HG03460 (cell line): ENCODE measurements around the gene SMKR1.
"Not testable (repeated sequence)": the region's sequence is repeated elsewhere in the genome, so short reads cannot be mapped to it uniquely, and the experiment has no call there.

ENCODE experiments used
- ATAC-seq: cut with Tn5 transposase; IDR thresholded peaks from one replicate; pipeline ENCODE4 v1.9.1; 2021; ENCODE audit not compliant: unreplicated experiment

The SMKR1 gene

DNA sequence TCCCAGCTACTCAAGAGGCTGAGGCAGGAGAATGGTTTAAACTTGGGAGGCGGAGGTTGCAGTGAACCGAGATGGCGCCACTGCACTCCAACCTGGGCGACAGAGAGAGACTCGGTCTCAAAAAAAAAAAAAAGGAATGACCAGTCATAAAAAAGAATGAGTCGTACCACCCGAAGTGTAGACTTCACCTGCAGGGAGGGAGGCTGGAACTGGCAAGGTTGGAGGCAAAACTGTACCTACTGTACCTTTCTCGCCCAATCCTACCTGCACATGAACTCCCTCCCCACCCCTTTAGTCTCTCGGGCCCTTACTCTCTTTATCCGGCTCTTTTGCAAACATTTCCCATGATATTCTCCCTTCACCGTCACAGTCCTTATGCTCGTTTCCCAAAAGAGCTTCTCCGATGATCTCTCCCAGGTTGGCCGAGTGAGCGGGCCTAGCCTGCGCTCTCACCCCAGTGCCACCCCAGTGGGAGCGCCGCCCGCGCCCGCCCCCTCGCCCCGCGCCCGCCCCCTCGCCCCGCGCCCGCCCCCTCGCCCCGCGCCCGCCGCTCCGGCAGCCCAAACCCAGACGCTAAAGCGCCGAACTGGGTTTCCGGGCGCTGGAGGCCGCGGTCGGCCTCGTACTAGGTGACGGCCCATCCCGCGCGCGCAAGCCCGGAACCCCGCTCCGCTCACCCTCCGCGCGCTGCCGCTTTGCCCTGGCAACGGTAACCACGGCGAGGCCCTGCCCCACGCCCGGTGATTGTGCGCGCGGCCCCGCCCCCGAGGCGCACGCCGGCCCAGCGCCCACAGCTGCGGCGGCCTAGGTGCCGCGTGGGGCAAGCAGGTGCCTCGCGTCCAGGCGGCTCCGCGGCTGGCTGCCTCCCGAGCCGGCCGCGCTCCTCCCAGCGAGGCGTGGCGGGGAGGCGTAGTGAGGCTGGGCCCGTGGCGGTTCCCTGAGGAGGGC lies at the start of gene SMKR1:
Gene SMKR1 (plus strand): TSS at position 772 of the 948 bp plus-strand sequence. CDS start 294 bp downstream, outside the sequence.
- ATAC-seq, result peak; percentile 90

DNA sequence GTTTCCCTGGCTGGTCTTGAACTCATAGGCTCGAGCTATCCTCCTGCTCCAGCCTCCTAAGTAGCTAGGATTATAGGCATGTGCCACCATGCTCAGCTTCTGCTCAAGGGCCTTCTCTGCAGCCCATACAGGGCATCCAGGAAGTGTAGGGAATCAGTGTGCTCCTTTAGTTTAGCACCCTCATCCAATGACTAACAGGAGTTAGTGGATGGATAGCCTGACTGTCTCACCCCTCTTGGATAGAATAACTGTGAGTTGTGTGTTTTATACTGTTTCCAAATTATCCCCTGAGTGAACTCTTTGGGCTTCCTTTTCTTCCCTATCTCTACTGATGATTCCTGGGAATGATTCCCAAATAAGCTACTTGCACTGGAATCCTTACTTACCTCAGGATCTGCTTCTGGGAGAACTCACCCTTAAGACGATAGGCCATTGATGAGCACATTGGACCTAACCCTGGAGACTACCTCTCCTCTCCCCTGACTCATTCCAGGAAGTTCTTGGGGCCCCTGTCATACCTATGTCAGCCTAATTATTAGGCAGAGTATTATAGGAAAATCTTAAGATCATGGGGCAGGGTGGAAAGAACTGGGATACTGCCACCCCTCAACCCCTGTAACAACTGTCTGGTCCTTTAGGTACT lies 49.6 kb upstream of the SMKR1 start:
- no peak for ATAC-seq

DNA sequence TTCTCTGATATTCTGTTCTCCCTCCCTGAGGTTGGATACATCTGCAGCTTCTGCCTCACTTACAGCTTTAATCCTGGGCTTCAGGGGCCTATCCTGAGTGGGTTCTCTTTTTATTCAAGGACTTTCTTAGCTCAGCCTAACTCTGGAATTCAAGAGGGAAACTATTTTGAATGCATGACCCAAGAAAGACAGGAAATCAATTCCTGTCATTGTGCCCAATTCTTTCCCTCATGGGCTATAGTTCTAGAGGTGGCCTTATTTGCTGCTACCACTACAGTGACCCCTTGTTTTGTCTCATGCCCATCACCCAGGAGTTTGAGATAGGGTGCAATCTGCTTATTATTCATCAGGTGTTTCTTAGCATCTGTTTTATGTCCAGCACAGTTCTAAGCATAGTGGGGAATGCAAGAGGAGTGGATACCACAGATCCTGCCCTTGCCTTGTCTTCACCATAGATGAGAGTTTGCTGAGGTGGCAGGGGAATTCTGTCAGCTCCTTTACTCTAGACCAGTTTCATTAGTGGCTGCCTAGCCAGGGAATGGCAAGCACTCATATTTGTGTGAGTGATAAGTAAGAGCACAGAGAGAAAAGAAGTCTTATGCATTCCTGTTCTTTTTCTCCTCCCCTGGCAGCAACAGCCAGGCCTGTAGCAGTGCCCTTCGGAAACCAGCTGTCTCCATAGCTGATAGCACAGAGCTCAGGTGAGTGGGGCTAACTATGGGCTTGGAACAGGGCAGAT lies 48.7 kb upstream of the SMKR1 start:
- no peak for ATAC-seq

DNA sequence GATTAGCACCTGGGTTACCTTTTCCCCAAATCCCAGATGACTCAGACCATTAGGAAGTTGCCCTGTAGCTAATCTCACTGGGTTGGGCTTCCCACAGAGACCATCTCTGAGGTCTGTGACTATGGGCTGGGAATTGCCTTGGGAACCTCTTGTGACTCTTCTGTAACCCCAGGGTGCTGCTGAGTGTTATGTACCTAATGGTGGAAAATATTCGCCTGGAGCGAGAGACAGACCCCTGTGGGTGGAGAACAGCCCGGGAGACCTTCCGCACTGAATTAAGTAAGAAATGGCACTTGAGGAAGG lies 48.1 kb upstream of the SMKR1 start:
- no peak for ATAC-seq

DNA sequence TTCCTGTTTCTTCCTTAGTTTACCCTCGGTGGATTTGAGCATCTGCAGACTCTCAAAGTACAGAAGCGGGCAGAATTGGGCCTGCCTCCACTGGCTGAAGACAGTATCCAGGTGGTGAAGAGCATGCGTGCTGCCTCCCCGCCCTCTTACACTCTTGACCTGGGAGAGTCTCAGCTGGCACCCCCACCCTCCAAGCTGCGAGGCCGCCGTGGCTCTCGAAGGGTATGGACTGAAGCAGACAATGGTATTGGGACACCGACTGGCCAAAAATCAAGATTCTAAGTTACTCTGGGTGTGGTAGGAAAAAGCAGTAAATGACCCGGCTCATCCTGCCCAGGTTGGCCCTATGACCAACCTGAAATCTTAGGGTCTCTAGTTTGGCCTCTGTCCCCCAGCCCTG lies 45.9 kb upstream of the SMKR1 start:
- no peak for ATAC-seq

DNA sequence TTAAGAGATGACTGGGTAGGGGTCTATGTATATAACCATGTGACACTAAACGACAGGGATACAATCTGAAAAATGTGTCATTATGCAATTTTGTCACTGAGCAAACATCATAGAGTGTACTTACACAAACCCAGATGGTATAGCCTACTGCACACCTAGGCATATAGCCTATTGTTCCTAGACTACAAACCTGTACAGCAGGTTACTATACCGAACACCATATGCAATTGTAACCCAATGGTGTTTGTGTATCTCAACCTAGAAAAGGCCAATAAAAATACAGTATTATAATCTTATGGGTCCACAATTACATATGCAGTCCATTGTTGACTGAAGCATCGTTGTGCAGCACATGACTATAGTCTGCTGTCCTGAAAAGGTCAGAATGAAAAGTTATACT lies 45.2 kb upstream of the SMKR1 start:
- ATAC-seq, result no peak

DNA sequence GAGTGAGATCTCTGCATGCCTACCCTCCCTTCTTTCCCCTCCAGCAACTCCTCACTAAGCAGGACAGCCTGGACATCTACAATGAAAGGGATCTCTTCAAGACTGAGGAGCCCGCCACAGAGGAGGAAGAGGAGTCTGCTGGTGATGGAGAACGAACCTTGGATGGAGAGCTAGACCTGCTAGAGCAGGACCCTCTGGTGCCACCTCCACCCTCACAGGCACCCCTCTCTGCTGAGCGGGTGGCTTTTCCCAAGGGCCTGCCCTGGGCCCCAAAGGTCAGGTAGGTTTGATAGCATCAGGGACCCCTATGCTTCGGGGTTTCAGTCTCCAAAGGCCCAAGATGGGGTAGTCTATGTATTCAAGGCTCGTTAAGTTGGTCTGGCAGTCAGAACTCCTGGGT lies 44.2 kb upstream of the SMKR1 start:
- ATAC-seq, result no peak

DNA sequence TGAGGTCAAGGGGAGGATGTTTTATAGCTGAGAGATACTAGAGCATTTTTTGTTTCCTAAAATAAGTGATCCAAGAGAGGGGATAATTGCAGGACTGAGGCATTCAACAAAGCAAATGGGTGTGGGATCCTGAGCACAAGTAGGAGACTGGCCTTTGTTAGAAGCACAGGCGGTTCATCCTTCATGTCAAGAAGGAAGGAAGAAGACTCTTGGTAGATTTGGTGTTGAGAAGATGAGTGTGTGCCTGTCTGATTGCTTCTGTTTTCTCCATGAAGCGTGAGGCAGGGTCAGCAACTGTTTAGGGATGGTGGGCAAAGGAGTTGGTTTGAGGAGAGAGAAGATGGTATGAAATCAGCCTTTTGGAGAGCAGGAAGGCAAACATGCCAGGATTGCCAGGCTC lies 40.5 kb upstream of the SMKR1 start:
- no peak for ATAC-seq

DNA sequence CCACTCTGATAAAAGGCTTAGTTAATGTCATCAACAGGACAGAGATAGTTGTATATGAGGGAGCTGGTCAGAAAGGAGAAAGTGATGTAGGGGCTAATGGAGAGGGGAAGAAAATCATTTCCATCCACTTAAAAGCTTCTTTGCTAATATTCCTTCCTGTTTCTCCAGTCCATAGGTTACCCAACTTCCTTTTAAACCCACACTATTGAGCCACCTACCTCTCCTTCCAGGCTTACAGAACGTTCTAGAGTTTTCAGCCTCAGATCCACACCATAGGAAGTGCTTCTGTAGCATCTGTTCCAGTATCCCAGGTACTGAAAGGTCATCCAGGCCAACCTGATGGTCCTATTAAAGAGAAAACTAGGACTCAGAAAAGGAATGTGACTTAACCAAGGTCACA lies 39.9 kb upstream of the SMKR1 start:
- ATAC-seq, result no peak

DNA sequence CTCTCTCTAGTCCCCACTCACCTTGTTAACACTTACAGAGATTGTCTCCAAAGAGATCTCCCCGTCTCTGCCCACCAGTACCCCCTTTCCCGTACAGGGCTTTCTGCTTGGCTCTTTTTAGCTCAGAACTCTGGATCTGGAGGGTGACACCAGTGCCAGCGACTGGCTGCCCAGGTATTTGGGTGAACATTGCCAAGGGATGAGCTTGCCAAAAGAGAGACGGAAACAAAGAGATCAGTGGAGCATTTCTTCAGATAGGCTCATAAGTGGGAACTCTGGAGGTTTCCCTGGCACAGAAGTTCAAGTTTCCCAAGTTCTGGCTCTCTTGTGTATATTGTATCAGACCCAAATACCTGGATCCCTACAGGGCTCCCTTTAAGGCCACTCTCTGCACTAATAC lies 38.1 kb upstream of the SMKR1 start:
- no peak for ATAC-seq

DNA sequence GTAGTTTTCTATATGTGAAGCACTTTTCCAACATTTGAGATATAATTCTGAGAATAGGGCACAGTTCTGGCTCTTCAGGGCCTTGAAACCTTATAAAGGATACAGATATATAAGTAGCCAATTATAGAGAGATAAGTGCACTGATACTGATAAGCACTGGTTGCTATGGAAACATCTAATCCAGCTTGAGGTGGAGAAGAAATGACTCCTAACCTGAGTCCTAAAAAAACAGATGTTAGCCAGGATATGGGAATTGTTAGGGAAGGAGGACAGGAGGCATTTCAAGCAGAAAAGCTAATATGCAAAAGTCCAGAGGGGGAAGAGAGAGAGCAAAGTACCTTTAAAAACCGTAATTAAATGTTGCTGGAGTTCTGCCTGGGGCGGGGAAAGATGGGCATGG lies 37.3 kb upstream of the SMKR1 start:
- ATAC-seq, result no peak

DNA sequence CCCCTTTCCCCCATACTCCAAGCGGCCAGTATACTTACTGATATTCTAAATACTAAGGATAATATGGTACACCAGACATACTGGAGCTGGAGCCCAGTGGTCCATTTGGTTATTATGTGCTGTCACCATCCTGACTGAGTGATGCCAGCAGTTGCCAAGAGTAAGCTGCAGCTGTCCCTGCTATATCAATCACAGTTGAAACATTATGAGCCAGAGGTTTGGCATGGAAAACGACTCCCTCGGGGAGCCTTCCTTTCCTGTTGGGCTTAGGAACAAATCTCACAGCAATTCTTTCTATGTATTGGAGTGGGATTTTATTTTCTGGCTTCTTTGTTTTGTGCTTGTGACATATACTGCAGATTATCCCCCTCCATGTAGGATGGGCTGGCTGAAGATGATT lies 35.5 kb upstream of the SMKR1 start:
- ATAC-seq, result no peak

DNA sequence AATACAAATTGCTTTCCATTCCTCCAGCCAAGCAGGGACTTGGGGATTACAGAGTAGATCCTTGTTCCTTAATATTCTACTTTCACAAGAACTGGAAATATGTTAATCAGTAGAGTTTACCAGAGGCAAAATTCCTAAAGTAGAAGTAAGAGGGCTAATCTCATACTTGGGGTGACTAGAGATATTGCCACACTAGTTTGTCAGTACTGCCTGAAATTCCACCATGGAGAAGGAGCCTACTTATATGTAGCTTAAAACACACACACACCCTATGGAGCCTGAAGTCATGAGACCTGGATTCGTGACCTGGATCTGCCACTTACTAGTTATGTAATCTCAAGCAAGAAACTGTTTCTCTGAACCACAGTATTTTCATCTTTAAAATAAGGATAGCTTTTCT lies 34.2 kb upstream of the SMKR1 start:
- no peak for ATAC-seq

DNA sequence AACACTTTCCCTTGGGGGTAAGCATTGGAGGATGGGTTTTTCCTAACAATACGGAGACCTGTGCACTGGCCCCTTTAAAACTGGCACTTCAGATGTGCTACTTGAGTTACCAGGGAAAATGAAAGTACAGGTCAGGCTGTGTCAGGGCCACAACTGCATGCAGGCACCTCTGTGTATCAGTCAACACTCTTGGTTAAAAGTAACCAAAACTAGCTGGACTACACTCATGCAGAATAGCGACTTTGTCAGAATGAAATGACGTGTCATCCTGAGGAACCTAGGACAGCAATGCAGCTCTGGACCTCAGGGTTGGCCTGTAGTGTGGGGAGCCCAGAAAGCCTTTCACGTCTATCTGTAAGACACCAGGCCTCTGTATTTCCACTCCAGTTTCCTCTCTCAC lies 33.8 kb upstream of the SMKR1 start:
- no peak for ATAC-seq

DNA sequence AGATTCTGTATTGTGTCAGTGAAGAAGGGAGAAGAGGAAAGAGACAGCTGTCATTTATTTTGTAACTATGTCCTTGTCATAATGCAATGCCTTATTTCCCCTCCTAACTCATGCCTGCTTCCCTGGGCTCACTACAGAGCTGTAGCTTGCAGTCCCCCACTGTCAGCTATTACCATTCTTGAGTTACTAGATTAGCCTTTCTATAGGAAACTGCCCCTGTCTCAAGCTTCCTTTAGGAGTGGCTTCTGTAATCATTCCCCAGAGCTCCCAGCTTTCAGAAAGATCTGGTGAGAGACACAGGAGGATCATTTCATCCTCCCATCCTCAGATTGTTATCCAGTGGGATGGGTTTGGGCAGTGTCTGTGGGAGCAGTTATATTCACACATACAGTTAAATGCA lies 32.4 kb upstream of the SMKR1 start:
- no peak for ATAC-seq

DNA sequence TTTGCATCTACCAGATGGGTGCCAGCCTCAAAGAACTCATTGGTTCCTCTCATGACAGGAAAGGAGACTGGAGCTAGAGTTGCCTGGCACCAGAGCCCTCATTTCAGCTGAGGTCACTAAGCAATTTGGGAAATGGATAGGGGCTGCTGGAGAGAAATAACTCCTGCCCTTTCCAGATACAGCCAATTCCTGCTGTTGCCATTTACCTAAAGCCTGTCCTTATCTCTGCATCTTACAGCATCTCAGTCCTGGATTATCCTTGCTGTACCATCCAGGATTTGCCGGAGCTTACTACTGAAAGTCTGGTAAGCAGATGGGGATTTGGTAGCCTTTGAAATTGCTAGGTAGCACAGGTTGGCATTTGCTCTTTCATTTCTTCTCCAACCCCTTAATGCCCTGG lies 31.9 kb upstream of the SMKR1 start:
- ATAC-seq, result no peak

DNA sequence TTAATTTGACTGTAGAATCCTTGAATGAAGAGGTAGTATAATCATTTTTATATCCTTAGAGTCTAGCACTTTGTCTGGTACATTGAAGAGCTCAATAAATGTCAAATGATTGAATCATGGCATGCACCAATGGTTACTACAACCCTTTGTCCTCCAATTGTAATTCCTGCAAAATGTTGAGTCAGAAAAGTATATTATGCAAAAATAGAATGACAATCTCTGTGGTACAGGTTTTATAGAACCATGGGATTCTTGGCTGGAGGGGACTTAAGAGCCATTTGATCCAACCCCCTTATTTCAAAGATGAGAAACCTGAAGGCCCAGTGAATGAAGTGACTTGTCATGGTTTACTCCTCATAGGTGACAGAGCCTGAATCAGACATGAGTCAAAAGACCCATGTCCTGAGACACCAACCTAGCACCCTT lies 30.9 kb upstream of the SMKR1 start:
- ATAC-seq, result no peak

DNA sequence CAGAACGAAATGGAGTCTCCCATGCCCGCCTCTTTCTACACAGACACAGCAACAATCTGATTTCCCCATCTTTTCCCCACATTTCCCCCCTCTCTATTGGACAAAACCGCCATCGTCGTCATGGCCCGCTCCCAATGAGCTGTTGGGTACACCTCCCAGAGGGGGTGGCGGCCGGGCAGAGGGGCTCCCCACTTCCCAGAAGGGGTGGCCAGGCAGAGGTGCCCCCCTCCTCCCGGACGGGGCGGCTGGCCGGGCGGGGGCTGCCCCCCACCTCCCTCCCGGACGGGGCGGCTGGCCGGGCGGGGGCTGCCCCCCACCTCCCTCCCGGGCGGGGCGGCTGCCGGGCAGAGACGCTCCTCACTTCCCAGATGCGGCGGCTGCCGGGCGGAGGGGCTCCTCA lies 26.4 kb upstream of the SMKR1 start:
- not testable (repeated sequence) for ATAC-seq

DNA sequence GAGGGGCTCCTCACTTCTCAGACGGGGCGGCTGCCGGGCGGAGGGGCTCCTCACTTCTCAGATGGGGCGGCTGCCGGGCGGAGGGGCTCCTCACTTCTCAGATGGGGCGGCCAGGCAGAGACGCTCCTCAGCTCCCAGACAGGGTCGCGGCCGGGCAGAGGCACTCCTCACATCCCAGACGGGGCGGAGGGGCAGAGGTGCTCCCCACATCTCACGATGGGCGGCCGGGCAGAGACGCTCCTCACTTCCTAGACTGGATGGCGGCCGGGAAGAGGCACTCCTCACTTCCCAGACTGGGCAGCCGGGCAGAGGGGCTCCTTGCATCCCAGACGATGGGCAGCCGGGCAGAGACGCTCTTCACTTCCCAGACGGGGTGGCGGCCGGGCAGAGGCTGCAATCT lies 25.9 kb upstream of the SMKR1 start:
- not testable (repeated sequence) for ATAC-seq

DNA sequence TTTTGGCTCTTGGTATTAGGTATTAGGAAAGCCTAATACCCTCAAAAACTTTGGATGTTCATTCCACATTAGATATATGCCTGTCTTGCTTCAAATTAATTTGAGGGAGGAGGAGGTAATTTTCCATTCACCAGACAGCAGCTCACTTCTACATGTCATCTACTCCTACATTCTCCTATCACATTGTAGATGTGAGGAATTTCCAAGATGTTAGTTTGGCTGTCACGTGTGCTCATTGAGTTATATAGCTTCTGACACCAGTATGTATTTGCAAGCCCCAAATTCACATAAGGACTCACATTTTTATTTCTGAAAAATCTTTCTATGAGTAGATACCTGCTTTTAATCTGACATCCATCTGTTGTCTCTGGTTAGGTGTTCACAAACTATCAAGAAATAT lies 22.5 kb upstream of the SMKR1 start:
- no peak for ATAC-seq

DNA sequence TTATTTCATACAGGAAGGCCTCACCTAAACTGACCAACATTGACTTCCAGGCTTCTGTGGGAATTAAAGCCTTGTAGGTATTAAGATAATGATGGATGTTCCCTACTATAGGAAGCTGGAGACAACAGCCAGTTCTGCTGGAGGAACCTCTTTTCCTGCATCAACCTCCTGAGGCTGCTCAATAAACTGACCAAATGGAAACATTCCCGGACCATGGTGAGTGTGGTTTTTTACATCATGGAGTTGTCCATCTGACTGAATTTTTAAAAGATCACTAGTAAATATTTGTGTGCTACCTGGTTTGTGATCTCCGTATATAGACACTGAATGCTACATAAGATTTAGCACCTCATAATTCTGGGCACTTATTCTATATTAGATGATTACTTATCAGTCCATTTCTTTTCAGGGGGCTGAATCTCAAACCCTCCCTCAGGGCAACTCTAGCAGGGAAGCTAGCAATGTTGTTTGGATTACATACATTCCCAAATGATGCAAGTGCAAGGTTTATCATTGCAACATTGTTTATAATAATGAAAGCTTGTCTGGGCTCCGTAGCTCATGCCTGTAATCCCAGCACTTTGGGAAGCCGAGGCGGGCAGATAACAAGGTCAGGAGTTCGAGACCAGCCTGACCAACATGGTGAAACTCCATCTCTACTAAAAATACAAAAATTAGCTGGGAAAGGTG lies 21.5 kb upstream of the SMKR1 start:
- ATAC-seq, result no peak
